Endothelial cell of umbilical vein (primary cell): Measurements from ENCODE around the gene NPB. TPM values are rescaled to one million over a fixed set of nuclear protein-coding genes. Genes with fewer than 3 reads are reported as not detected.
A peak's percentile ranks its signal among the peaks of the same experiment; 100 is the strongest.

Experiments used
- BruUV-seq: library from RNA; stranded (reverse); fragments of 400-500 nt; replicated peaks from 2 replicates; lab custom pipeline; 2021; lab: Mats Ljungman, UMichigan
- CTCF ChIA-PET: fragments of 300-600, 350-600 bp; sonication (Branson Sonifier 250); formaldehyde crosslinking; loops from one replicate; lab custom pipeline; 2021; ENCODE audit warnings: antibody characterized with exemption, inconsistent platforms; lab: Charles Lee
- POLR2A ChIA-PET: fragments of 300-600, 350-600 bp; sonication (Branson Sonifier 250); formaldehyde crosslinking; loops from one replicate; lab custom pipeline; 2021; ENCODE audit warnings: antibody characterized with exemption, inconsistent platforms; lab: Charles Lee
- DNase-seq: peaks from one replicate; pipeline ENCODE4 v3.0.0-alpha.2; 2011; ENCODE audit warnings: low read depth, low spot score
- FAIRE-seq: peaks from 2 replicates; lab custom pipeline; 2011; peaks lifted over from hg19 to GRCh38; lab: Jason Lieb, UNC
- H2AFZ ChIP-seq: 2 replicates; pipeline ENCODE4 v1.6.0; 2012; ENCODE audit warnings: low read depth, low read length, control low read depth, inconsistent platforms
- H3K27ac ChIP-seq: 2 replicates; pipeline ENCODE4 v1.5.1; 2011; ENCODE audit warnings: low read depth, mild to moderate bottlenecking, control low read depth, low read length, moderate library complexity; ENCODE audit not compliant: insufficient read depth
- H3K27me3 ChIP-seq, 2 experiments: 2 replicates each; pipeline versions ENCODE4 v1.6.0 to v1.6.1; 2011; ENCODE audit warnings: low read length in 2 of 2, mixed read lengths in 1 of 2; ENCODE audit not compliant: control insufficient read depth in 2 of 2, insufficient read depth in 2 of 2
- H3K36me3 ChIP-seq, 2 experiments: 2 replicates in 1 of 2; 3 replicates in 1 of 2; pipeline ENCODE4 v1.5.1; 2011; ENCODE audit warnings: low read length in 2 of 2, mild to moderate bottlenecking in 1 of 2, moderate library complexity in 1 of 2; ENCODE audit not compliant: control insufficient read depth in 2 of 2, insufficient read depth in 2 of 2; ENCODE audit errors: extremely low read depth in 1 of 2
- H3K4me1 ChIP-seq: 3 replicates; pipeline ENCODE4 v1.5.1; 2011; ENCODE audit warnings: mild to moderate bottlenecking, low read length; ENCODE audit not compliant: control insufficient read depth, insufficient read depth; ENCODE audit errors: extremely low read depth
- H3K4me2 ChIP-seq: 2 replicates; pipeline ENCODE4 v1.6.1; 2011; ENCODE audit warnings: low read length, control low read depth, mixed read lengths; ENCODE audit not compliant: insufficient read depth
- H3K4me3 ChIP-seq, 3 experiments: fragments of 200-600 bp in 1 of 3; sonication (generic), shearing (Covaris generic) in 1 of 3; replicated peaks in 1 of 3; 2 replicates each; pipeline ENCODE4 v1.5.1; 2011 to 2016; ENCODE audit warnings: control low read depth in 3 of 3, low read length in 3 of 3, mild to moderate bottlenecking in 2 of 3, inconsistent platforms in 1 of 3, low read depth in 1 of 3, moderate library complexity in 1 of 3; ENCODE audit not compliant: insufficient read depth in 1 of 3
- H3K79me2 ChIP-seq: 2 replicates; pipeline ENCODE4 v1.6.0; 2012; ENCODE audit warnings: low read length, inconsistent platforms; ENCODE audit not compliant: control insufficient read depth, insufficient read depth
- H3K9ac ChIP-seq: replicated peaks from 2 replicates; pipeline ENCODE3; 2011; ENCODE audit warnings: low read length, control low read depth; ENCODE audit not compliant: insufficient read depth; ENCODE audit errors: extremely low read depth
- H3K9me1 ChIP-seq: replicated peaks from 3 replicates; pipeline ENCODE4 v1.6.0; 2011; ENCODE audit warnings: mild to moderate bottlenecking, low read length; ENCODE audit not compliant: control insufficient read depth, insufficient read depth; ENCODE audit errors: extremely low read depth
- H3K9me3 ChIP-seq: replicated peaks from 2 replicates; pipeline ENCODE4 v1.5.1; 2012; ENCODE audit warnings: low read length, inconsistent platforms; ENCODE audit not compliant: control insufficient read depth, insufficient read depth
- H4K20me1 ChIP-seq: replicated peaks from 2 replicates; pipeline ENCODE3; 2011; ENCODE audit warnings: mild to moderate bottlenecking, low read length; ENCODE audit not compliant: control insufficient read depth, insufficient read depth; ENCODE audit errors: extremely low read depth
- EZH2 ChIP-seq: IDR thresholded peaks from 2 replicates; pipeline ENCODE4 v1.6.1; 2012; ENCODE audit warnings: borderline replicate concordance, low read depth, mild to moderate bottlenecking, moderate library complexity, low read length, inconsistent platforms; ENCODE audit not compliant: severe bottlenecking
- FOS ChIP-seq: IDR thresholded peaks from 2 replicates; pipeline ENCODE4 v1.6.1; 2011; ENCODE audit warnings: mild to moderate bottlenecking, low read length, moderate library complexity, borderline replicate concordance; ENCODE audit not compliant: insufficient read depth
- GATA2 ChIP-seq: IDR thresholded peaks from 2 replicates; pipeline ENCODE4 v1.7.0; 2011; ENCODE audit warnings: low read depth, mild to moderate bottlenecking, moderate library complexity, mixed read lengths, low read length; ENCODE audit not compliant: insufficient read length, insufficient read depth
- JUN ChIP-seq: IDR thresholded peaks from 2 replicates; pipeline ENCODE4 v1.6.1; 2011; ENCODE audit warnings: borderline replicate concordance, low read depth; ENCODE audit not compliant: insufficient read length, insufficient read depth
- MAX ChIP-seq: IDR thresholded peaks from 2 replicates; pipeline ENCODE4 v1.6.1; 2011; ENCODE audit not compliant: insufficient read depth, insufficient read length
- MYC ChIP-seq: IDR thresholded peaks from one replicate; pipeline ENCODE4 v1.6.1; 2011; ENCODE audit warnings: mild to moderate bottlenecking, low read depth, low read length
- POLR2A ChIP-seq: IDR thresholded peaks from 2 replicates; pipeline ENCODE4 v1.6.1; 2012; ENCODE audit warnings: low read depth, mild to moderate bottlenecking, control low read depth, low read length
- POLR2AphosphoS5 ChIP-seq: IDR thresholded peaks from 2 replicates; pipeline ENCODE4 v1.6.1; 2012; ENCODE audit warnings: low read depth, mild to moderate bottlenecking, control low read depth, low read length, moderate library complexity; ENCODE audit not compliant: insufficient read depth
- dilution Hi-C: fragments of 300-500 bp; cut with MboI; formaldehyde crosslinking; loops from one replicate; pipeline ENCODE4 v1.15.0; 2019; ENCODE audit warnings: low sequenced_read_pairs; ENCODE audit not compliant: extremely low pct_ligation_motif_present
- intact Hi-C: fragments of 100-400 bp; cut with micrococcal nuclease; formaldehyde crosslinking; loops from one replicate; pipeline ENCODE4 v1.10.0; 2022
- polyA plus RNA-seq, 4 experiments: library from polyadenylated mRNA; depleted of rRNA in 3 of 4; stranded (reverse) in 3 of 4; unstranded in 1 of 4; fragments of >200 nt; gene quantifications; 2 replicates each; pipeline versions ENCODE4 v1.2.1 to v1.2.3, GENCODE V29; 2011 to 2012; ENCODE audit warnings: missing spikeins in 1 of 4
- total RNA-seq: library from RNA; stranded (reverse); gene quantifications from 2 replicates; pipeline ENCODE4 v1.2.3, GENCODE V29; 2021
- TF ChIP-seq, protein P1 (sequence below), 2 donors: IDR thresholded peaks; 1 replicate in 1 of 2; 2 replicates in 1 of 2; pipeline ENCODE4 v1.5.1; 2011; ENCODE audit warnings: low read length in 2 of 2, mild to moderate bottlenecking in 2 of 2, moderate library complexity in 2 of 2, control low read depth in 1 of 2, inconsistent platforms in 1 of 2, low read depth in 1 of 2; ENCODE audit not compliant: insufficient read depth in 1 of 2; ENCODE audit errors: extremely low read depth in 1 of 2

Gene NPB
- total and polyA plus RNA-seq, 2 donors (not counting 3 experiments of a cell fraction or from before 2014, with no cell fraction given), result 0.33 to 0.42 TPM

- Histone ChIP-seq H3K9me3 (no peaks in the 10 kb centered on the region), H3K27me3 (no peaks in the 10 kb centered on the region), H3K79me2 (peaks cover 28% of the 10 kb centered on the region), H4K20me1 (no peaks in the 10 kb centered on the region), H3K9me1 (no peaks in the 10 kb centered on the region), H3K36me3 (peaks cover 6 to 19% of the 10 kb centered on the region in 2 experiments), H2AFZ (no peak overlapping the region), H3K4me1 (peaks cover 17% of the 10 kb centered on the region), H3K4me3 (no peak overlapping the region), H3K27ac (no peak overlapping the region), H3K4me2 (no peak overlapping the region), H3K9ac (no peak overlapping the region)
- FAIRE-seq (no peak), DNase-seq (no peak)
- ChIA-PET CTCF (no interaction called here), POLR2A (no interaction called here)
- intact Hi-C loops (no loop called here), dilution Hi-C loops (no loop called here)
- BruUV-seq, result no TSS peak
- TF ChIP-seq POLR2AphosphoS5 (peak; percentile 28), FOS (no peak), MAX (no peak), GATA2 (no peak), MYC (no peak), EZH2 (no peak), JUN (no peak), POLR2A (peak; percentile 44)
- TF ChIP-seq, protein P1, sequence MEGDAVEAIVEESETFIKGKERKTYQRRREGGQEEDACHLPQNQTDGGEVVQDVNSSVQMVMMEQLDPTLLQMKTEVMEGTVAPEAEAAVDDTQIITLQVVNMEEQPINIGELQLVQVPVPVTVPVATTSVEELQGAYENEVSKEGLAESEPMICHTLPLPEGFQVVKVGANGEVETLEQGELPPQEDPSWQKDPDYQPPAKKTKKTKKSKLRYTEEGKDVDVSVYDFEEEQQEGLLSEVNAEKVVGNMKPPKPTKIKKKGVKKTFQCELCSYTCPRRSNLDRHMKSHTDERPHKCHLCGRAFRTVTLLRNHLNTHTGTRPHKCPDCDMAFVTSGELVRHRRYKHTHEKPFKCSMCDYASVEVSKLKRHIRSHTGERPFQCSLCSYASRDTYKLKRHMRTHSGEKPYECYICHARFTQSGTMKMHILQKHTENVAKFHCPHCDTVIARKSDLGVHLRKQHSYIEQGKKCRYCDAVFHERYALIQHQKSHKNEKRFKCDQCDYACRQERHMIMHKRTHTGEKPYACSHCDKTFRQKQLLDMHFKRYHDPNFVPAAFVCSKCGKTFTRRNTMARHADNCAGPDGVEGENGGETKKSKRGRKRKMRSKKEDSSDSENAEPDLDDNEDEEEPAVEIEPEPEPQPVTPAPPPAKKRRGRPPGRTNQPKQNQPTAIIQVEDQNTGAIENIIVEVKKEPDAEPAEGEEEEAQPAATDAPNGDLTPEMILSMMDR (IDR thresholded peaks at IDR 0.05; ENCODE audit: extremely low read depth in 1 of 2, insufficient read depth in 1 of 2, low read depth in 1 of 2, low read length in 2 of 2), result no peak
Measured at GRCh38 chr17:81865733-81866439, 36.2 kb upstream of the NPB start.
